ENCODE measurements around the gene ZNF787. TPM values are rescaled to one million over a fixed set of nuclear protein-coding genes. Genes with fewer than 3 reads are reported as not detected.
"Not testable (repeated sequence)": the region's sequence is repeated elsewhere in the genome, so short reads cannot be mapped to it uniquely, and the experiment has no call there.

Gene ZNF787
- polyA plus RNA-seq, 1 donor from 2014 or later, result 2.8 TPM

DNA sequence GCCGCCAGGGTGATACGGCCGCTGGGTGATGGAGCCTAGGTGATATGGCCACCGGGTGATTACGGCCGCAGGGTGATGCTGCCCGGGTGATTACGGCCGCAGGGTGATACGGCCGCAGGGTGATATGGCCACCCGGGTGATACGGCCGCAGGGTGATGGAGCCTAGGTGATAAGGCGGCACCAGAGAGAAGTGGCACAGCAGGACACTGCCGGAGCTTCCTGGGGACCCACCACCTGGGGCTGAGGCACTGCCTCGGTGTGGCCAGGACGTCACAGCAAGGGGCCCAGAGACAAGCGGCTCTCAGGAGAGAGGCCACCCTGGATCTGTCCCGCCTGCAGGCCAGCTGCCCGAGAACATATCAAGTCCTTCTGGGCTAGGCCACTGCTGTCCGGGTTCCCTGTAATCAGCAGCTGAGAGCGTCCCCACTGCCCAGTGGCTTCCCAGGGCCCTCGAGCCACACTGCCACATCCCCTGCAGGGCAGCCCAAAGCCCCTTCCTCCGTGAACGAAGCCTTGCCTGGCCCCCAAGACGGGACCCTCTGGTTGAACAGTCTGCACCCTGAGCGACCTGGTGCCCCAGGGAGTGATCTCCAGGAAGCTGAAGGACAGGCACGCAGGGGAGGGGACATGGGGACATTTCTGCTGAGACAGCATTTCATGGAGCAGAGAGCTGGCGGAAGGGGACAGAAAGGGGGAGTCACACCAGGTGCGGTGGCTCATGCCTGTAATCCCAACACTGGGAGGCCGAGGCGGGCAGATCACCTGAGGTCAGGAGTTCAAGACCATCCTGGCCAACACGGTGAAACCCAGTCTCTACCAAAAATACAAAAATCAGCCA is 22.1 kb downstream of the ZNF787 start:
- Mint-ChIP-seq H3K27ac (no peak overlapping the region), H3K9me3 (no peaks in the 10 kb centered on the region), H3K36me3 (no peaks in the 10 kb centered on the region), H3K27me3 (no peaks in the 10 kb centered on the region), H3K4me3 (no peak overlapping the region), H3K4me1 (peaks cover 0 to 2% (median 0%) of the 10 kb centered on the region in 3 donors)

DNA sequence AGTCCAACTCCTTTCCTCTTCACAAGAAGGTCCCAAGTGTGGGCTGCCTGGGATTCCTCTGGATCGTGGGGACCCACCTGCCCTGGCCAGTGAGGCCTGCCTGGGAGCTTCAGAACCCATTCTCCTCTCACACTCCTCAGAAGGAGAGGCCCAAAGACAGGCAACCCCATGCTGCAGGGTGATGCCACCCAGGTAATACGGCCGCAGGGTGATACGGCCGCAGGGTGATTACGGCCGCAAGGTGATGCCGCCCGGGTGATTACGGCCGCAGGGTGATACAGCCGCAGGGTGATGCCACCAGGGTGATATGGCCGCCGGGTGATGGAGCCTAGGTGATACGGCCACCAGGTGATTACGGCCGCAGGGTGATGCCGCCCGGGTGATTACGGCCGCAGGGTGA is 22.9 kb downstream of the ZNF787 start:
- not testable (repeated sequence) for H3K4me1 Mint-ChIP-seq, H3K27me3 Mint-ChIP-seq, H3K4me3 Mint-ChIP-seq, H3K27ac Mint-ChIP-seq, H3K9me3 Mint-ChIP-seq, H3K36me3 Mint-ChIP-seq

DNA sequence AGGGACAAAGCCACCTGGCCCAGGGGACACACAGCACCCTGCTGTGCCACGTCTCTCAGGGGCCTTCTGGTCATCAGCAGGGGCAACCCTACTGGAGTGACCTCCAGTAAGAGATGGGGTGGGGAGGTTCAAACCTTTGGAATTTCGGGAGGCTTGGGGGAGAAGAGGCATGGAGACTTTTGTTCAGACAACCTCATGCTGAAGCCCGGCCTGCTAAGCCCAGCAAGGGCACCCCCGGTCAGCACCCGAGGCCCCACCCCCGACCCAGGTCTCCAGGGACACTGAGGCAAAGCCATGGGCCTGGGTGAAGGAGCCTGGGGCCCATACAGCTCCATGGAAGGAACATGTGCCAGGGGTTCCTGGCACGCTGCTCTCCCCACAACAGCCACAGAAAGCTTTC is 23.3 kb downstream of the ZNF787 start:
- H3K27ac Mint-ChIP-seq, result no peak overlapping the region
- peaks cover 0 to 3% (median 0%) of the 10 kb centered on the region in 3 donors for H3K4me1 Mint-ChIP-seq
- peaks cover 4% of the 10 kb centered on the region for H3K36me3 Mint-ChIP-seq
- H3K9me3 Mint-ChIP-seq, result no peaks in the 10 kb centered on the region
- H3K27me3 Mint-ChIP-seq, result no peaks in the 10 kb centered on the region
- no peak overlapping the region for H3K4me3 Mint-ChIP-seq

DNA sequence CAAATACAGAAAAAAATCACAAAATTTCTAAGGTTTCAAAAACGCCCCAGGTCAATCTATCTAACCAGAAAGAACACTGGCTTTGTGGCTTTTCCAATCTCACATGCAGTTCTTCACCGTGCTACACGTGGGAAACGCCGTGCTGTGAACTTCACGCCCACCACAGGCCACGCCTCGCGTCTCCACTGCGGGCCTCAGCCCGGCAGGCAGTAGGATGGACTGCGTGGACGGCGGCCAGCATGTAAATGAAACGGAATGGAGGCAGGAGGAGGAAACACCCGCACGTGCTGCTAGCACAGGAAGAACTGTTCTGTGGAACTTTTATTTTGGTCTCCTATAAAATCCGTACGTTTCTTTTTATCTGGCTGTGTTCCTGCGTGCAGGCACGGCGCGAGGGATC is 23.8 kb downstream of the ZNF787 start:
- H3K4me3 Mint-ChIP-seq, result no peak overlapping the region
- no peak overlapping the region for H3K27ac Mint-ChIP-seq
- H3K4me1 Mint-ChIP-seq, result peaks cover 0 to 2% (median 0%) of the 10 kb centered on the region in 3 donors
- H3K36me3 Mint-ChIP-seq, result peaks cover 7% of the 10 kb centered on the region
- H3K9me3 Mint-ChIP-seq, result no peaks in the 10 kb centered on the region
- H3K27me3 Mint-ChIP-seq, result no peaks in the 10 kb centered on the region

DNA sequence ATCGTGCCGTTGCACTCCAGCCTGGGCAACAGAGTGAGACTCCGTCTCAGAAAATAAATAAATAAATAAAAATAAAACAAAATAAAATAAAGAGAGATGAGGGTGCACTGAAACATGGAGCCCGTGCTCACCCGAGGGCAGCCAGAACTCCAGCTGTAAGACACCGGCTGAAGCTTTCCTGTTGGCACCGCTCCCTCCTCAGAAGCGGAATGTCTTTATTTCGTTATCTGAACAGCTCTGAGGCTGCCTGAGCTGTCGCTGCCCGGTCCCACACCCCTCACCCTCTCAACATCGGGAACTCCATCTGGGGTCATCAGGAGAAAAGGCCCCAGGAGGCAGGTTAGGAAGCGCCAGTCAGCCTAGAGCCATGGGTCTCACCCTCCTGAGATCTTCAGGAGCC is 24.4 kb downstream of the ZNF787 start:
- Mint-ChIP-seq H3K27me3 (no peaks in the 10 kb centered on the region), H3K27ac (peak overlapping the region in 1 of 3 donors; percentile 31), H3K4me3 (no peak overlapping the region), H3K4me1 (peaks cover 0 to 2% (median 0%) of the 10 kb centered on the region in 3 donors), H3K9me3 (no peaks in the 10 kb centered on the region), H3K36me3 (peaks cover 7% of the 10 kb centered on the region)

DNA sequence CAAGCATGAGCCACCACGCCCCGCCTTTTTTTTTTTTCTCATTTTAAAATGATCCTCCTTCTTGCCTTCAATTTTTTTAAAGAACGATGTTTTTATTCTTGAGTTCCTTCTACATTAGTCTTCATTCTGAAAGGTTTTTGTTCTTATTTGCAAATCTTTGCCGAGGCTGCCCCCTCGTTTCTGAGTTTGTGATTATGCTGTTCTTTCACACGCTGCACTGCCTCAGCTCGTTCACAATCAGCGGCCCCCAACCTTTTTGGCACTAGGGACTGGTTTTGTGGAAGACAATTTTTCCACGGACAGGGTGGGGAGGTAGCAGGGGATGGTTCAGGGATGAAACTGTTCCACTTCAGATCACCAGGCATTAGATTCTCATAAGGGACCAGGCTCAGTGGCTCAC is 26.6 kb downstream of the ZNF787 start:
- Mint-ChIP-seq H3K27me3 (no peaks in the 10 kb centered on the region), H3K4me3 (no peak overlapping the region), H3K36me3 (peaks cover 7% of the 10 kb centered on the region), H3K4me1 (peaks cover 0 to 4% (median 2%) of the 10 kb centered on the region in 3 donors), H3K9me3 (no peaks in the 10 kb centered on the region), H3K27ac (no peak overlapping the region)

DNA sequence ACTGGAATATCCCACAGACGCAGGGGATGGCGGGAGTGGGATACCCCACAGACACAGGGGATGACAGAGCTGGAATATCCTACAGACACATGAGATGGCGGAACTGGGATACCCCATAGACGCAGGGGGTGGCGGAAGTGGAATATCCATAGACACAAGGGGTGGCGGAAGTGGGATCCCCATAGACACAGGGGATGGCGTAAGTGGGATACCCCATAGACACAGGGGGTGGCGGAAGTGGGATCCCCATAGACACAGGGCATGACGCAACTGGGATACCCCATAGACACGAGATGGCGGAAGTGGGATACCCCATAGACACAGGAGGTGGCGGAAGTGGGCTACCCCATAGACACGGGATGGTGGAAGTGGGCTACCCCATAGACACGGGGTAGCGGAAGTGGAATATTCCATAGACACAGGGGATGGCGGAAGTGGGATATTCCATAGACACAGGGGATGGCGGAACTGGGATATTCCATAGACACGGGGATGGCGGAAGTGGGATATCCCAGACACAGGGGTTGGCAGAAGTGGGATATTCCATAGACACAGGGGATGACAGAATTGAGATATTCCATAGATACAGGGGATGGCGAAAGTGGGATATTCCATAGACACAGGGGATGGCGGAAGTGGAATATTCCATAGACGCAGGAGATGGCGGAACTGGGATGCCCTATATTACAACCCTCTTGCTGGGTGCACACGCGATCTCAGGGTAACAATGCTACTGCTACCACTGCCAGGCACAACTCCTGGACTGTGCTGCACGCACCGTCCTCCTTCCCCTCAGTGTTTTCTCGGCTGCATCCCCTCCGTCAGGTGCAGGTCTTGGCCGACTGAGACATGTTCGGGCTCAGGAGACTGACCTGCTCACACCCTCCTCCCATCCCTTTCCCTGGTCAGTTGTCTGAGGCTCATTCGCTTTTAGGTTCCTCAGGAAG is 28.1 kb downstream of the ZNF787 start:
- no peaks in the 10 kb centered on the region for H3K9me3 Mint-ChIP-seq
- H3K27me3 Mint-ChIP-seq, result no peaks in the 10 kb centered on the region
- H3K4me1 Mint-ChIP-seq, result peaks cover 0 to 4% (median 2%) of the 10 kb centered on the region in 3 donors
- peaks cover 7% of the 10 kb centered on the region for H3K36me3 Mint-ChIP-seq
- peak overlapping the region in 2 of 3 donors; percentile 37 to 53 for H3K27ac Mint-ChIP-seq
- H3K4me3 Mint-ChIP-seq, result no peak overlapping the region

DNA sequence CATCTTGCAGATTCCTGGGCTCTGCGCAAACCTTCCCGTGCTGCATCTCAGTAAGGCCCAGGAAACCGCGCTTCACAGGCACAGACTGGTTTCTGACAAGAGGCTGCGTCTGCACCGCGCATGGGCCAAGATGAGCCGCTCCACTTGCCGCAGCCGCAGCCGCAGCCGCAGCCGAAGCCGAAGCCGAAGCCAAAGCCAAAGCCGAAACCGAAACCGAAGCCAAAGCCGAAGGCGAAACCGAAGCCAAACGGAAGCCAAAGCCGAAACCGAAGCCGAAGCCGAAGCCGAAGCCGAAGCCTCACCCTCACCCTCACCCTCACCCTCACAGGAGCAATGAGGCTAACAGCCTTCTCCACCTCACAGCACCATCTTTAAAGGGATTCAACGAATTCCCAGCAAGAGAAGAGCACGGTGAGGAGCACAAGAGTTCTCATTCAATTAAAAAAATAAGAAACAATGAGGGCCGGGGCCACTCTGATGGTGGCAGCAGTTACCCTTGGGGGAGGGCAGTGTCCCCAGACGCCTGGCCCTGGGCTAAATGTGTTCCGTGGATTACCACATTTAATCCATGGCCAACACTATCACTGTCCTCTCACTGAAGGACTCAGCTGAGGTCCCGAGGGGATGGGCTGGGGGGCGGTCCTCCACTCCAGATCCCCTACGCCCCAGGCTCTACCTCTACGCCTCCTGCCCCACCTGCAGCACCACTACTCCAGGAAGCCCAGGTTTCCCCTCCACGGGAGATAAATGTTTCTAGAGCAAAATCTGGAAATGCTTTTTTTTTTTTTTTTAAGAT is 29.1 kb downstream of the ZNF787 start:
- no peaks in the 10 kb centered on the region for H3K9me3 Mint-ChIP-seq
- H3K36me3 Mint-ChIP-seq, result peaks cover 7% of the 10 kb centered on the region
- no peaks in the 10 kb centered on the region for H3K27me3 Mint-ChIP-seq
- peaks cover 0 to 4% (median 2%) of the 10 kb centered on the region in 3 donors for H3K4me1 Mint-ChIP-seq
- no peak overlapping the region for H3K4me3 Mint-ChIP-seq
- no peak overlapping the region for H3K27ac Mint-ChIP-seq

DNA sequence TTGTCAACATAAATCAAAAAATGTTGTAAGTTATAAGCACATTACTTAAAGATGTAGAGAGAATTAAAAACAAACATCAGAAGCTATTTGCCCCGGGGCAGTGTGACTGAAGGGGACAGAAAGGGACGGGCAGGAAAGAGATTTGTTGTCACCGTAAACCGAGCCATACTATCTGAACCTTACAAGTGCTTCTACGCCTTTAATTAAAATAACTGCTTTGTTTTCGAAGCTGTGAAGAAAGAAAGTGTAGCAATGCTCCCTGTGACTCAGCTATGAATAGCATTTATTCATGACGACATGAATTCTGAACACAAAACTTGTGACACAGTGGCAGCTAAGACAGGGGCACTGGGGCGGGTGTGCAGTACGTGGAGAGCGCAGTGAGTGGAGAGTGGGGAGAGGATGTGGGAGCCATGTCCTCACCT is 30.0 kb downstream of the ZNF787 start:
- Mint-ChIP-seq H3K36me3 (peaks cover 7% of the 10 kb centered on the region), H3K27me3 (no peaks in the 10 kb centered on the region), H3K4me1 (peaks cover 0 to 4% (median 2%) of the 10 kb centered on the region in 3 donors), H3K9me3 (no peaks in the 10 kb centered on the region), H3K4me3 (no peak overlapping the region), H3K27ac (no peak overlapping the region)

DNA sequence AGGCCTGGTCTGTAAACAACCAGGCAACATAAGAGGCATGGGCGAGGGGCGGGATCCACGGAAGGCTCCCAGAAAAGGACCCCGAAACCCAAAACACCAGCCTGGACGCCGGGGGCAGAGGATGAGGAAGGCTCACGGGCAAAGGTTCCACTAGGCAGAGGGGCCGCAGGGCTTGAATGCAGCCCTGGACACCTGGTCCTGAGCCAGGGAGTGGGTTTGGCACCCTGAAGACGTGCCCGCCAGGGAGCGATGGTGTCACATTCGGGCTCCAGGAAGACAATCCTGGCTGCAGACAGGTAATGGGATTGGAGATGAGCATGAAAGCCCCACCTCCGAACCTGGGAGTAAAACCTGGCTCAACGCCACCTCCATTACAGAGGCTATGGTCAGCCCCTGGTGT is 31.8 kb downstream of the ZNF787 start:
- peaks cover 7% of the 10 kb centered on the region for H3K36me3 Mint-ChIP-seq
- no peaks in the 10 kb centered on the region for H3K9me3 Mint-ChIP-seq
- H3K27ac Mint-ChIP-seq, result no peak overlapping the region
- H3K27me3 Mint-ChIP-seq, result no peaks in the 10 kb centered on the region
- peaks cover 0 to 4% (median 2%) of the 10 kb centered on the region in 3 donors for H3K4me1 Mint-ChIP-seq
- no peak overlapping the region for H3K4me3 Mint-ChIP-seq

DNA sequence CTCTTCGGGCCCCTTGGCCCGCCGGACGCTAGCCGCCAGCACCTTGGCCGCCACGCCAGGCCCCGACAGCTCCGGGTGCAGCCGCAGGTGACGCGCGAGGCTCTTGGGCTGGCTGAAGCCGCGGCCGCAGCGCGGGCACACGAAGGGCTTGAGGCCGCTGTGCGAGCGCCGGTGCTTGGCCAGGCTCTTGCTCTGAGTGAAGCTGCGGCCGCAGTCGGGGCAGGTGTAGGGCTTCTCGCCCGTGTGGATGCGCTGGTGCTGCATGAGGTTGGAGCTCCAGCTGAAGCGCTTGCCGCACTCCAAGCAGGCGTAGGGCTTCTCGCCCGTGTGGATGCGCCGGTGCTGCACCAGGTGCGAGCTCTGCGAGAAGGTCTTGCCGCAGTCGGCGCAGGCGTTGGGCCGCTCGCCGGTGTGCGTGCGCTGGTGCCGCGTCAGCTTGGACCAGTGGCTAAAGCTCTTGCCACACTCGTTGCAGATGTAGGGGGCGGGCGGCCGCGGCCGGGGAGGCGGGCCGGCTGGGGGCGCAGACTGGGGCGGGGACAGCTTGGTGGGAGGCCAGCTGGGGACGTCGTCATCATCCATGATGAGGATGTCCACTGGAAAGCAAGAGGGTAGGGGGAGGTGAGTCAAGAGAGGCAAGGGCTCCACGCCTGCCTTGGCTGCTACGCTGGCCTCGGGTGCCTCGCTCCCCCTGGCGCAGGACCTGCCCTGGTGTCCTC is 32.4 kb downstream of the ZNF787 start:
- no peak overlapping the region for H3K27ac Mint-ChIP-seq
- H3K9me3 Mint-ChIP-seq, result no peaks in the 10 kb centered on the region
- no peaks in the 10 kb centered on the region for H3K27me3 Mint-ChIP-seq
- H3K4me3 Mint-ChIP-seq, result no peak overlapping the region
- peaks cover 0 to 4% (median 2%) of the 10 kb centered on the region in 3 donors for H3K4me1 Mint-ChIP-seq
- H3K36me3 Mint-ChIP-seq, result peaks cover 7% of the 10 kb centered on the region

DNA sequence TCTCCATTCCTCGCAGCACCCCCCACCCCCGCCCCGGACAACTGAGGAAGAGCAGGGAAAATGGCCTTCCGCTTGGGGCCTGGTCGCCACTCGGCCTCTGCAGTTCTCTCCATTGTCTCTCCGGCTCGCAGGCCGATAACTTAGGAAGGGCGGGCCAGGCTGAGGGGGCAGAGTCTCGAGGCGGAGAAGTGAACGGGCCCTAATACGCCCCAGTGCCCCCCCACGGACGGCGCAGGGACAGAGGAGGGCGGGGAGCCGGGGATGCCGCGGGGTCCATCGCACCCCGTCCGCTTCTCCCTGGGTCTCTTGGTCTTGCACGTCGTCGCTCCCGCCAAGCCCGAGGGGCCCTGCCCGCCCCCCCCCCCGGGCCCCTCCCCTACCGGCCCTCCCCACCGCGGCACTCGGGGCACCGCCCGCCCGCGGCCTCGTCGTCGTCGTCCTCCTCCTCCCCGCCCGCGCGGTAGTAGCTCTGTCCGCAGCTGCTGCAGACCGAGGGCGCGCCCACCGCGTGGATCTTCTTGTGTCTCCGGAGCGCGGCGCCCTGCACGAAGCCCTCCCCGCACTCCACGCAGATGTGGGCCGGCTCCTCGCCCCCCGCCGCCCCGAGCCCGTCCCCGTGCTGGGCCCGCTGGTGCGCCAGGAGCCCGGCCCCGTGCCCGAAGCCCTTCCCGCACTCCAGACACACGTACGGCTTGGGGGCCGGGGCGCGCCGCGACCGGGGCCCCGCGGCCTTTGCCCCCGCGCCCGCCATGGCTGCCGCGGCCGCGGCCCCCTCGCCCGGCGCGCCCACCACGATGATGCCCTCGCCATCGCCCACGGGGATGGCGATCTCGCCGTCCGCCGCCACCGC is 33.2 kb downstream of the ZNF787 start:
- H3K36me3 Mint-ChIP-seq, result peaks cover 3% of the 10 kb centered on the region
- H3K4me1 Mint-ChIP-seq, result peaks cover 0 to 4% (median 2%) of the 10 kb centered on the region in 3 donors
- H3K4me3 Mint-ChIP-seq, result no peak overlapping the region
- no peaks in the 10 kb centered on the region for H3K27me3 Mint-ChIP-seq
- H3K9me3 Mint-ChIP-seq, result no peaks in the 10 kb centered on the region
- H3K27ac Mint-ChIP-seq, result peak overlapping the region in 1 of 3 donors; percentile 50

DNA sequence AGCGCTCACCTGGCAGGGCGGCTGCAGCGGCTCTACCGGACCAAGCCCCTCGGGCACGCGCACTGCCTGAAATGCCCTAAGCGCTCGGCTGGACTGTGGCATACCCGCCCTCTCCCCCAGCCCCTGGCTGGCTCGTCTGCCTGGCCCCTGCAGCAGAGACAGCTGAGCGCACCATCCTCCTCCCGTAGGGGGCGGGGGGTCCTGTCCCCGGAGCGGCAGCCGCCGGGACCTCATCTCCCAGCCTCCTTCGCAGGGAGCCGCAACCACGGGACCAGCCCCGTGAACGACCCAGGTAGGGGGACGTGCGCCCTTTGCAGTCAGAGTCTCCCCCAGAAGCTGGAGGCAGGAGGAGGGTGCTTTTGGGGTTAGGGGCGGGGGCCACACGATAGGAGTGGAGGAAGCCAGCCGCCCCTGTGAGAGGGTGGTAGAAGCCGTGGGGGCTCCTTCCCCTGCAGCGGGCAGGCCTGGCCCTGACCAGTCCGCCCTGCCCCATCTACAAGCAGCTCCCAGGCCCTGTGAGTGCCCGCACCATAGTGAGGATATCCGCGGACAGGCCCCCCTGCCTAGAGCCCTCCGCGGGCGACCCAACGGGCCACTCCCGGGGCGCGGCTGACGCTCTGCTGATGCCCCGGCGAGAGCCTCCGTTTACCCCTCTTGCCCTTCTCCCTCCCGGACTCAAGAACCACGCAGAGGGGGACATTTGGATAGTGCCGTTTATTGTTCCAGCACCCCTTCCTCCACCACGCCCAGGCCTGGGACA is 34.2 kb downstream of the ZNF787 start:
- no peak overlapping the region for H3K27ac Mint-ChIP-seq
- H3K4me1 Mint-ChIP-seq, result peaks cover under 1 to 8% (median 7%) of the 10 kb centered on the region in 3 donors
- H3K36me3 Mint-ChIP-seq, result no peaks in the 10 kb centered on the region
- H3K4me3 Mint-ChIP-seq, result no peak overlapping the region
- H3K9me3 Mint-ChIP-seq, result no peaks in the 10 kb centered on the region
- no peaks in the 10 kb centered on the region for H3K27me3 Mint-ChIP-seq
